H1 (cell line): ENCODE results near the gene GSG1L. TPM values are rescaled to one million over a fixed set of nuclear protein-coding genes. Genes with fewer than 3 reads are reported as not detected.

Experiments
- RAD21 ChIP-seq, 2 experiments: IDR thresholded peaks in 1 of 2; conservative IDR thresholded peaks in 1 of 2; 2 replicates each; pipeline ENCODE4 v1.6.1; 2011; ENCODE audit warnings: low read depth in 2 of 2, low read length in 2 of 2, improper control_type of control experiment in 1 of 2, inconsistent platforms in 1 of 2, mild to moderate bottlenecking in 1 of 2, moderate library complexity in 1 of 2
- SRF ChIP-seq: IDR thresholded peaks from 2 replicates; pipeline ENCODE4 v1.6.1; 2011; ENCODE audit warnings: mild to moderate bottlenecking, low read depth, low read length, moderate library complexity
- polyA plus RNA-seq, 7 experiments: library from polyadenylated mRNA; depleted of rRNA in 3 of 7; stranded (reverse) in 5 of 7; unstranded in 2 of 7; fragments of >200 nt in 5 of 7; fragments of 200-250 nt in 2 of 7; gene quantifications; 1 replicate in 5 of 7; 2 replicates in 1 of 7; 4 replicates in 1 of 7; pipeline versions ENCODE4 v1.2.1 to v1.2.3, GENCODE V29; 2011 to 2013; ENCODE audit warnings: missing spikeins in 2 of 7, mixed read lengths in 2 of 7
- total RNA-seq: library from RNA; stranded (reverse); fragmentation: NEBNext Ultra II Directional; extraction: Animal tissue kit (Norgen Biotek cat#: 25700); gene quantifications from 2 replicates; pipeline ENCODE4 v1.2.1, GENCODE V29; 2021

The GSG1L gene
- total and polyA plus RNA-seq, 2 of the 8 experiments (the other 6 are each of a cell fraction or from before 2014, with no cell fraction given), result 0.71 to 1.1 TPM

- TF ChIP-seq RAD21 (IDR thresholded peaks at IDR 0.05 in 1 of 2, conservative IDR thresholded peaks at IDR 0.05 in 1 of 2; ENCODE audit: low read depth in 2 of 2, low read length in 2 of 2) (no peak), SRF (no peak)
- TF ChIP-seq, all 59 proteins: peak for 0
Measured at GRCh38 chr16:27786221-27786922, 277.1 kb downstream of the GSG1L start (continued).
